Thoracic aorta (tissue), 2 donors: Measurements from ENCODE around the gene CNTNAP1. TPM values are rescaled to one million over a fixed set of nuclear protein-coding genes. Genes with fewer than 3 reads are reported as not detected.
A peak's percentile ranks its signal among the peaks of the same experiment; 100 is the strongest.

Experiments
- ATAC-seq: fragments of 150-250 bp; one replicate; pipeline ENCODE4 v1.8.0; 2017; ENCODE audit warnings: low read depth; ENCODE audit not compliant: insufficient number of reproducible peaks, low FRiP score
- DNase-seq: peaks from one replicate; pipeline ENCODE4 v3.0.0-alpha.2; 2020; ENCODE audit warnings: low spot score
- H3K27ac ChIP-seq, 2 donors: fragments of 200-600 bp; sonication (generic); 1 replicate in 1 of 2; 2 replicates in 1 of 2; pipeline ENCODE4 v1.5.1; 2016; ENCODE audit warnings: mild to moderate bottlenecking in 2 of 2, moderate library complexity in 2 of 2
- H3K27me3 ChIP-seq: fragments of 200-600 bp; sonication (generic); replicated peaks from 2 replicates; pipeline ENCODE4 v1.6.0; 2016; ENCODE audit warnings: mild to moderate bottlenecking; ENCODE audit not compliant: insufficient read depth
- H3K36me3 ChIP-seq: fragments of 200-600 bp; sonication (generic); one replicate; pipeline ENCODE4 v1.5.1; 2016
- H3K4me1 ChIP-seq, 2 donors: fragments of 200-600 bp; sonication (generic); 1 replicate in 1 of 2; 2 replicates in 1 of 2; pipeline versions ENCODE4 v1.5.1 to v1.6.0; 2016; ENCODE audit warnings: low read depth in 2 of 2, mild to moderate bottlenecking in 1 of 2; ENCODE audit not compliant: control insufficient read depth in 1 of 2
- H3K4me3 ChIP-seq: fragments of 200-600 bp; sonication (generic); 2 replicates; pipeline ENCODE4 v1.5.1; 2016; ENCODE audit warnings: mild to moderate bottlenecking
- H3K9me3 ChIP-seq: fragments of 200-600 bp; sonication (generic); 2 replicates; pipeline ENCODE4 v1.5.1; 2016
- total RNA-seq, 2 donors: library from RNA; depleted of rRNA; stranded (reverse); fragments of >200 nt; gene quantifications; one replicate each; pipeline versions ENCODE4 v1.1.0 to v1.2.3, GENCODE V29; 2016
- TF ChIP-seq, protein P1 (sequence below): fragments of 200-600 bp; sonication (generic); IDR thresholded peaks from one replicate; pipeline ENCODE4 v1.5.1; 2019; ENCODE audit warnings: antibody characterized with exemption

The CNTNAP1 gene
- total RNA-seq, 2 donors from 2014 or later: 9.1 to 19.6 TPM

DNA sequence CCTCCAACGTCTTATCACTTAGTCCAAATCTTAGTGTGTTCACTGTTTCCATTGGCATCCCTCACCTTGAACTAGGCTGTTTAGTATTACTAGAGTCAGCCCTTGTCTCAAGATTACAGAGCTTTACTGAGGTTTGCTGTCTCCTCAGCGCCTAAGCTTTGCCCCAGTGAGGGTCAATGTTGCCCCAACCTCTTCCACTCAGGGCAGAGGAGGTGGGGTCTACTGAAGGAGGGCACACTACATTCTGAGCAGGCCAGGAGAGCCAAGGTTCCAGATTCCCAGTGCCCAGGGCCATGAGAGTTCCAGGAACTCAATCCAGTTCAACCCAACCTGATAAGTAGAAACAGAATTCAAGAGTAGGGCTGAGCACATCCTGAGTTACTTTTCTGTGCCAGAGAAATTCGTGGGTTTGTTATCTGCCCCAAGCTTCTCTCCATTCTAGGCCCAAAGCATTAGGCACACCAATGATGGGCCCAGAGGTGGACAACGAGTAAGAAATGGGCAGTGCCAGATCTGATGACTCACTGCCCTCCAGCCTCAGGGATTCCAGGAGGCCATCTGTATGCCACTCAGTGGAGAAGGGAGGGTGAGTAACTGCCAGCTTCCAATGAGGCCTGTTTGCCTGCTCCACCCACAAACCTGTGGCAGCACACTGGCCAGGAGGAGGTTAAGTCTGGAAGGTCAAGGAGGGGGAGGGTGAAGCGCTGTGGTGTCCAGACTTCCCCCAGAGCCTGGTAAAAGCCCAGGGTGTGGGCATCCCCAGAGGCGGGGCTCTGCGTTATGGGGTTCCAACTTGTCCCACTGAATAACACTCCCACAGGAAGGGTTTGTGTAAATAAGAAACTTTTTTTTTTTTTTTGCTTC lies 15.0 kb upstream of the CNTNAP1 start:
- peak; percentile 76 for ATAC-seq

DNA sequence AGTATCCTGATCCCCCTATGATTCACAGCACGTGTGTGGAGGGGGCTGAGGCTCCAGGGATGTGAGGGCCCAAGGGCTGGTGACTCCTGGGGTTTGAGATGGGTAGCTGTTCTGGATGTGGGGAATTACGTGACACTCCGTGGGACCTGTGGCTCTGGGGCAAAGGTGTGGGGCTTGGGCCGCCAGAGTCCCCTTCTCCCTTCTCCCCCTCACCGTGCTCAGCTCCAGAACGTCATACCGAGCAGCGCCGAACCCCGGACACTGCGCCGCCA lies 12.7 kb upstream of the CNTNAP1 start:
- DNase-seq: no peak
- peak overlapping the region; percentile 66 to 81 for H3K27ac ChIP-seq
- TF ChIP-seq, protein P1, sequence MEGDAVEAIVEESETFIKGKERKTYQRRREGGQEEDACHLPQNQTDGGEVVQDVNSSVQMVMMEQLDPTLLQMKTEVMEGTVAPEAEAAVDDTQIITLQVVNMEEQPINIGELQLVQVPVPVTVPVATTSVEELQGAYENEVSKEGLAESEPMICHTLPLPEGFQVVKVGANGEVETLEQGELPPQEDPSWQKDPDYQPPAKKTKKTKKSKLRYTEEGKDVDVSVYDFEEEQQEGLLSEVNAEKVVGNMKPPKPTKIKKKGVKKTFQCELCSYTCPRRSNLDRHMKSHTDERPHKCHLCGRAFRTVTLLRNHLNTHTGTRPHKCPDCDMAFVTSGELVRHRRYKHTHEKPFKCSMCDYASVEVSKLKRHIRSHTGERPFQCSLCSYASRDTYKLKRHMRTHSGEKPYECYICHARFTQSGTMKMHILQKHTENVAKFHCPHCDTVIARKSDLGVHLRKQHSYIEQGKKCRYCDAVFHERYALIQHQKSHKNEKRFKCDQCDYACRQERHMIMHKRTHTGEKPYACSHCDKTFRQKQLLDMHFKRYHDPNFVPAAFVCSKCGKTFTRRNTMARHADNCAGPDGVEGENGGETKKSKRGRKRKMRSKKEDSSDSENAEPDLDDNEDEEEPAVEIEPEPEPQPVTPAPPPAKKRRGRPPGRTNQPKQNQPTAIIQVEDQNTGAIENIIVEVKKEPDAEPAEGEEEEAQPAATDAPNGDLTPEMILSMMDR: no peak
- peaks cover 34 to 70% of the 10 kb centered on the region in 2 donors for H3K4me1 ChIP-seq
- no peaks in the 10 kb centered on the region for H3K27me3 ChIP-seq
- no peak for ATAC-seq
- H3K9me3 ChIP-seq: no peaks in the 10 kb centered on the region
- no peak overlapping the region for H3K4me3 ChIP-seq
- peaks cover 51% of the 10 kb centered on the region for H3K36me3 ChIP-seq

More for the DNA sequence above, 15.0 kb upstream of the CNTNAP1 start:
- Histone ChIP-seq H3K9me3 (no peaks in the 10 kb centered on the region), H3K27me3 (no peaks in the 10 kb centered on the region), H3K4me1 (peaks cover 18 to 46% of the 10 kb centered on the region in 2 donors), H3K27ac (peak overlapping the region; percentile 76 to 81), H3K4me3 (no peak overlapping the region), H3K36me3 (peaks cover 44% of the 10 kb centered on the region)
- no peak for DNase-seq
- TF ChIP-seq, protein P1: no peak

DNA sequence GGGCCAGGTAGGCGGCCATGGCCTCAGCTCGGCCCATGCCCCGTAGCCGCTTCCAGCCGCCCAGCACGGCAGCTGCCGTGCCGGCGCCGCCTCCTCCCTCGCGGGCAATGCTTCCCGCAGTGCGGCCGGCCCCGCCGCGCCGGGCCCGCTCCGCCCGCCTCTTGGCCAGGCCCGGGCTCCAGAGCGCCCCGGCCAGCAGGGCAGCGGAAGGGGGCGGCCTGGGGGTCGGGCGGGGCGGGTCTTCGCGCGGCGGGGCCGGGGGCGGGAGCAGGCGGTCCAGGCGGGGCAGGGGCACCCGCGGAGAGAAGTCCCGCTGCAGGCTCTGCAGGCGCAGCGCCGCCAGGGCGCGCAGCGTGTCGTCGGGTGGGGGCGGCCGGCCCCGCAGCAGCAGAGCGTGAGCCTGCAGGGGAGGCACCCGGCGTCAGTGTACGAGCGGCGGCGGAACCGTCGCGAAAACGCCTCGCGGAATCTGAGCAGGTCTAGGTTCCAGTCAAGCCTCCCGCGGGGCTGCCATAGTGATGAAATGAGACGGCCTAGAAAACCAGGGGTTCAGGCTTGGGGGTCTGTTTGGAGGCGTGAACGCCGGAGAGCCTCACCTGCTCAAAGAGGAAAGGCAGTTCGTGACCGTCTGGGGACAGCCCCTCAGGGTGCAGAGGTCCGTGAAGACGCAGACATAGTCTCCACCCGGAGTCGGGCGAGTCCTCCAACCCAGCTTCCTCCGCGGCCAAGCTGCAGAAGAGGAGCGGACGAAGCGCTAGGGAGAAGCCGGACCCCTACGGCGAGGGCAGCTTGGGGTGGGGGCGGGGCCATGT lies 12.1 kb upstream of the CNTNAP1 start:
- peak overlapping the region; percentile 29 for H3K4me3 ChIP-seq

DNA sequence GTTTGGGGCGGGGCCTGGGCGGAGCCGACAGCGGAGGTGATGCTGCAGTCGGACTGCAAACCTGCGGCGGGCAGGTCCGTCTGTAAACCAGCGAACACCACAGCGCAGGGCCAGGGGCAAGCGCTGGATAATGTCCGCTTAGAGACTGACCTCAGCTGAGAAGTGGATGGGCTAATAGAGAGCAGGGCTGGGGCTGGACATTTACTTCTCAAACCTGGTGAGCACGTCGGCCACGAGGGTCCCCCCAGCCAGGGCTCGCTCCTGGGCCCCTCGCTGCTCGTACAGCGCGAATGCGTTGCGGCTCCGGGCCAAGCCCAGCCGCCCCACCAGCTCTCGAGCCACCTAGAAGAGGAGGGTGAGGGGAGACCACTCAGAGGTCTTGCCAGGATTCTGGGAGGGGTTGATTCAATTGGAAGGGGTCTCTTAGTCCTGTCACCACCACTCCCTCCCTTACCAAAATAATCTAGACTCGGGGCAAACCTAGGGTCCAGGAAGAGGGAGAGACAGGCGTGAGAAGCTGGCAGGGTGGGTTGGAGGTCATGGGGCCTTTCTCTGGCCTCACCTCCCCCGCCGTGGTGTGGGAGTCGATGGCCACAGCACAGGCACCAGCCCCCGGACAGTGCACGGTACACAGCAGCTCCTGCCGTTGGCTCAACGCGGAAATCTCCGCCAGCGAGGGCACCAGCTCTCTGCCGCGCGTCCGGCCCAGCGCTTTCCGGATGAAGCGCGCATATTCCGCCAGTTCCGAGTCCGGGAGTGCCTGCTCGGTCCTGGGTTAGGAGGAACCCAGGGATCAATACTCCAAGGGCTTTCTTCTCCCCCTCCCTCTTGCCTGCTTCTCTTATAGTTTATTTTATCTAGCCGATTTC lies 11.3 kb upstream of the CNTNAP1 start:
- H3K27me3 ChIP-seq: no peaks in the 10 kb centered on the region
- peaks cover 46% of the 10 kb centered on the region for H3K36me3 ChIP-seq
- ATAC-seq: no peak
- H3K4me3 ChIP-seq: no peak overlapping the region
- TF ChIP-seq, protein P1: no peak
- H3K4me1 ChIP-seq: peaks cover 42 to 65% of the 10 kb centered on the region in 2 donors
- peak overlapping the region in 1 of 2 donors; percentile 73 for H3K27ac ChIP-seq
- no peaks in the 10 kb centered on the region for H3K9me3 ChIP-seq
- DNase-seq: no peak

More for the DNA sequence above, 12.1 kb upstream of the CNTNAP1 start:
- ATAC-seq (no peak), DNase-seq (no peak)
- TF ChIP-seq, protein P1: no peak
- H3K4me1 ChIP-seq: peaks cover 39 to 72% of the 10 kb centered on the region in 2 donors
- H3K27me3 ChIP-seq: no peaks in the 10 kb centered on the region
- H3K27ac ChIP-seq: peak overlapping the region; percentile 66 to 81
- peaks cover 51% of the 10 kb centered on the region for H3K36me3 ChIP-seq
- H3K9me3 ChIP-seq: no peaks in the 10 kb centered on the region
